ENCODE results near the gene STARD4. TPM values are rescaled to one million over a fixed set of nuclear protein-coding genes. Genes with fewer than 3 reads are reported as not detected.

The STARD4 gene
- total RNA-seq, 1 donor from 2014 or later, result 35.6 TPM

DNA sequence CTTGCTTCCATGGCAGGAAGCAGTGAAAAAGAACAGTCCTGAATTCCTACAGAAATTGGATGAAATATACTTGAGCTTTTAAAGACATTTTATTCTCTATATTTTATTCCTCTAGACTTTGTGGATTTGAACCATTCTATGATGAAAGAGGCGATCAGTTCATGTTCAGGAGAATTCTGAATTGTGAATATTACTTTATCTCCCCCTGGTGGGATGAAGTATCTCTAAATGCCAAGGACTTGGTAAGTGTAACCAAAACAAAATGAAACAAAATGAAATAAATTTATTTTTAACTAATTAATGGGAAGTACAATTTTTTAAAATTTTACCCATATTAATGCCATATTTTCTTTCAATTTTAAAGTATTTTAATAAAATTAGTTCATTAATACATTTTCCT lies 34.1 kb downstream of the STARD4 start:
- TF ChIP-seq, protein P1, sequence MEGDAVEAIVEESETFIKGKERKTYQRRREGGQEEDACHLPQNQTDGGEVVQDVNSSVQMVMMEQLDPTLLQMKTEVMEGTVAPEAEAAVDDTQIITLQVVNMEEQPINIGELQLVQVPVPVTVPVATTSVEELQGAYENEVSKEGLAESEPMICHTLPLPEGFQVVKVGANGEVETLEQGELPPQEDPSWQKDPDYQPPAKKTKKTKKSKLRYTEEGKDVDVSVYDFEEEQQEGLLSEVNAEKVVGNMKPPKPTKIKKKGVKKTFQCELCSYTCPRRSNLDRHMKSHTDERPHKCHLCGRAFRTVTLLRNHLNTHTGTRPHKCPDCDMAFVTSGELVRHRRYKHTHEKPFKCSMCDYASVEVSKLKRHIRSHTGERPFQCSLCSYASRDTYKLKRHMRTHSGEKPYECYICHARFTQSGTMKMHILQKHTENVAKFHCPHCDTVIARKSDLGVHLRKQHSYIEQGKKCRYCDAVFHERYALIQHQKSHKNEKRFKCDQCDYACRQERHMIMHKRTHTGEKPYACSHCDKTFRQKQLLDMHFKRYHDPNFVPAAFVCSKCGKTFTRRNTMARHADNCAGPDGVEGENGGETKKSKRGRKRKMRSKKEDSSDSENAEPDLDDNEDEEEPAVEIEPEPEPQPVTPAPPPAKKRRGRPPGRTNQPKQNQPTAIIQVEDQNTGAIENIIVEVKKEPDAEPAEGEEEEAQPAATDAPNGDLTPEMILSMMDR (IDR thresholded peaks at IDR 0.05; ENCODE audit: unreplicated experiment), result no peak
- H3K9me3 Mint-ChIP-seq (ENCODE audit: low read depth), result no peaks in the 10 kb centered on the region
- no peaks in the 10 kb centered on the region for H3K4me1 Mint-ChIP-seq (ENCODE audit: low read depth)
- H3K27ac Mint-ChIP-seq, result no peak overlapping the region
- no peaks in the 10 kb centered on the region for H3K27me3 Mint-ChIP-seq
- no peak for DNase-seq (ENCODE audit: low spot score, unreplicated experiment)
- no peaks in the 10 kb centered on the region for H3K36me3 Mint-ChIP-seq (ENCODE audit: insufficient read depth)
- H3K4me3 Mint-ChIP-seq (ENCODE audit: low read depth), result no peak overlapping the region

DNA sequence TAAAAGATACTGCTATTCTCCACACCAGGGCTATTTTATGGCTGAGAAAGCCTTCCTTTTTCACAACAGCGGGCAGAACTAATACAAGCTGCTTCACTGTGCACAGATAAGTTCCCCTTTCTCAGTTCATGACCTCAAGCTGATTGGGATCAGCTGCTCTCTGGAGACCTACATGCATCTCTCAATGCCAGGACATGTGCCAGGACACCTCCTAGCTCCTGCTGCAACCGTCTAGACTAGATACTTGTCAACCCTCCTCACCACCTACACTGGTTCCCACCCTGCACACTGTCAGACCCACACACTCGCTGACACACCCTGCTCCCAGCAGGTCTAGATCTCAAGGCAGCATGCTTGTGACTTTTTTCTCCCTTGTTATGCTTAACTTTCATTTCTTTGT lies 39.8 kb downstream of the STARD4 start:
- H3K36me3 Mint-ChIP-seq (ENCODE audit: insufficient read depth), result no peaks in the 10 kb centered on the region
- no peaks in the 10 kb centered on the region for H3K4me1 Mint-ChIP-seq (ENCODE audit: low read depth)
- DNase-seq (ENCODE audit: low spot score, unreplicated experiment), result no peak
- no peak overlapping the region for H3K27ac Mint-ChIP-seq
- H3K4me3 Mint-ChIP-seq (ENCODE audit: low read depth), result no peak overlapping the region
- no peaks in the 10 kb centered on the region for H3K27me3 Mint-ChIP-seq
- H3K9me3 Mint-ChIP-seq (ENCODE audit: low read depth), result no peaks in the 10 kb centered on the region
- TF ChIP-seq, protein P1 (IDR thresholded peaks at IDR 0.05; ENCODE audit: unreplicated experiment), result no peak

DNA sequence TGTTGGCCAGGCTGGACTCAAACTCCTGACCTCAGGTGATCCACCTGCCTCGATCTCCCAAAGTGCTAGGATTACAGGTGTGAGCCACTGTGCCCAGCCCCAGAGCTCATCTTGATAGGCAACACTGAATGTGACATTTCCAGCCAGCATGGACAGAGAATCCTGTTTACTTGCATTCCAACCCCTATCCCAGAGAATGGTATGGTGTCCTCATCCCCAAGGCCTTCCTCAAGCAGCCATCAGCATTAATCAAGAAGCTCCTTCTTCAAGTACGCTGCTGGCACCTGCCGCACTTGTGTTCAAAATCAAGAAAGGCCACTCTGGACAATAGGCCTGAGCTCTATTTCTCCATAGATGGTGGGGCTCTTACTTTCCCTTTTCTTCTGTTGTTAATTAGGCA lies 40.2 kb downstream of the STARD4 start:
- no peaks in the 10 kb centered on the region for H3K9me3 Mint-ChIP-seq (ENCODE audit: low read depth)
- no peaks in the 10 kb centered on the region for H3K27me3 Mint-ChIP-seq
- no peak overlapping the region for H3K4me3 Mint-ChIP-seq (ENCODE audit: low read depth)
- no peak for DNase-seq (ENCODE audit: low spot score, unreplicated experiment)
- no peak overlapping the region for H3K27ac Mint-ChIP-seq
- TF ChIP-seq, protein P1 (IDR thresholded peaks at IDR 0.05; ENCODE audit: unreplicated experiment), result no peak
- H3K4me1 Mint-ChIP-seq (ENCODE audit: low read depth), result no peaks in the 10 kb centered on the region
- no peaks in the 10 kb centered on the region for H3K36me3 Mint-ChIP-seq (ENCODE audit: insufficient read depth)

DNA sequence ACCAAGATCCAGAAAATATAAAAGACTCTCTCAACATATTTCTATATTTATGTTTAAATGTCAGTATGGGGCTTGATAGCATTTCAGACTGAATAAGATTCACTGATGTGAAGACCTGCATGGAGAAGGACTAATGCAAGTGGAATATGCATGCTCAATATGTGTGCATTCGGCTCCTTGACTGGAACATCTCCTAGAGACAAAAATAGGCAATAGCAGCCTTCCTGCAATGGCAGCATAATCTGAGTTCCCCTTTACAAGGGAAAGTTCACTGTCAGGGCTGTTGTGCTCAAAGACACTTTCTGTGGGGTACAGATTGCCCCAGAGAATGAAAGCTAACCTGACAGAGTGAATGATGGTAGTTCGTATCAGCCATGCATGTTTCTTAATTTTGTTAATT lies 42.4 kb downstream of the STARD4 start:
- Mint-ChIP-seq H3K4me3 (ENCODE audit: low read depth) (no peak overlapping the region), H3K9me3 (ENCODE audit: low read depth) (peaks cover 15% of the 10 kb centered on the region), H3K27ac (no peak overlapping the region), H3K36me3 (ENCODE audit: insufficient read depth) (no peaks in the 10 kb centered on the region), H3K27me3 (no peaks in the 10 kb centered on the region), H3K4me1 (ENCODE audit: low read depth) (no peaks in the 10 kb centered on the region)
- no peak for DNase-seq (ENCODE audit: low spot score, unreplicated experiment)
- TF ChIP-seq, protein P1 (IDR thresholded peaks at IDR 0.05; ENCODE audit: unreplicated experiment), result no peak

DNA sequence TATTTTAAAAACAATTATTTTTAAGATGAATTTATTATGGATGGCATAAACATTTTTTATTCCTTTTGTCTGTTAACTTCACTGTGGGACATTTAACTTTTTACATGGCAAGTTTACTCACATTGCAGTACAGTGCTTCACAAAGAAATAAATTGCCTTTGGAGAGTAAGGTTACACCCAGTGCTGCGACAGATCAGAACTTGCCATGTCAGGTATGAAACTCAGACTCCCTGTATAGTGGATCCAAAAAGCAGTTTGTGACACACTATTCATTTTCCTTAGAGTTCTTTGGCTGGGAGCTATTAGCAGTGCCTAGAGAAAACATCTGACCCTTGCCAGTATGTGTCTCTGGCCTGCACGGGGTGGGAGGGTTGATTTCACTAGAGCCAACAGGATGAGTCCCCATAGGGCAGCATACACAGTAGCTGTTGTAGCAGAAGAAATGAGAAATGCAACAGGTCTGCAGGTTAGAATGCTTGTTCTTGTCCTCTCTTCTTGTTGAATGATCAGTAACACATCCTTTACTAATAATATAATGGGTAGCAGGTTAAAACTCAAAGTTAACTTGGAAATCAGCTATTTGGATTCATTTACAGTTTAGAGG lies 42.9 kb downstream of the STARD4 start:
- no peaks in the 10 kb centered on the region for H3K36me3 Mint-ChIP-seq (ENCODE audit: insufficient read depth)
- H3K4me3 Mint-ChIP-seq (ENCODE audit: low read depth), result no peak overlapping the region
- H3K27ac Mint-ChIP-seq, result no peak overlapping the region
- peaks cover 16% of the 10 kb centered on the region for H3K9me3 Mint-ChIP-seq (ENCODE audit: low read depth)
- no peaks in the 10 kb centered on the region for H3K27me3 Mint-ChIP-seq
- H3K4me1 Mint-ChIP-seq (ENCODE audit: low read depth), result no peaks in the 10 kb centered on the region
- no peak for DNase-seq (ENCODE audit: low spot score, unreplicated experiment)
- TF ChIP-seq, protein P1 (IDR thresholded peaks at IDR 0.05; ENCODE audit: unreplicated experiment), result no peak

Data from progenitor cell of endocrine pancreas (in vitro differentiated cells).